Left kidney (tissue), 2 donors: Measurements from ENCODE around the gene CTSC. TPM values are rescaled to one million over a fixed set of nuclear protein-coding genes. Genes with fewer than 3 reads are reported as not detected.
A peak's percentile ranks its signal among the peaks of the same experiment; 100 is the strongest.
"Not testable (repeated sequence)": the region's sequence is repeated elsewhere in the genome, so short reads cannot be mapped to it uniquely, and the experiment has no call there.

Source experiments
- DNase-seq: peaks from one replicate; pipeline ENCODE4 v3.0.0-alpha.2; 2013
- polyA plus RNA-seq: library from polyadenylated mRNA; unstranded; fragments of 120-200 nt; gene quantifications from one replicate; pipeline ENCODE4 v1.2.1, GENCODE V29; 2013; ENCODE audit not compliant: insufficient read length

The CTSC gene
- polyA plus RNA-seq, 1 donor, result 223 TPM

DNA sequence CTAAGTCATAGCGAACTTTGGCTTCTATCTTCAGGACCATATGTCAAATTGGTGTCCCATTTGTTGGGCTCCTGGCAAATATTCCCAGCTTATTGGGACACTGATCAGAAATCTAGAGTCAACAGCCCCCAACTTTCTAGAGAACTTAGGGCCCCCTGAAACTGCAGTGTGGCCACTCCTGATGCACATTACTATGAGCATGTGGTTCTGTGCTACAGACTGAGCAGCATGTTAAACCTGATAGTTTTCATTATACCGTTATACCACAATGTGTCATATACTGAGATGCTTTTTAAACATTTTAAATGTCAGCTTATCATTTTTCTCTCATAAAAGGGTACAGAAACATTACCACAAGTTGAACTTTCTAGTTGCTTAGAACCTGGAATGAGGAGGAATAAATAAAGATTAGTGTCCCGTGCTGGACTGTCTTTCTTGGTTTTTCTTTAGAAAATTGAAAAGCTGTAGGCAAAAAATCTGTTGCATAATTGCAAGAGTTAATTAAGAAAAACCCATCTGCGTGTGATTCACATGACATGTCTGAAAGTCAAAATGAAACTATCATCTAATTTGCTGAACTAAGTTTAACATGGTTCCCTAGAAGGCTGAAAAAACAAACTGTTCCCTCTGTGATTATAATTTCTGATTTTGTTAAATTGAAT lies 16.4 kb upstream of the CTSC start:
- DNase-seq, result no peak

- DNase-seq, result no peak
Measured at GRCh38 chr11:88353386-88353785, 15.8 kb upstream of the CTSC start.

DNA sequence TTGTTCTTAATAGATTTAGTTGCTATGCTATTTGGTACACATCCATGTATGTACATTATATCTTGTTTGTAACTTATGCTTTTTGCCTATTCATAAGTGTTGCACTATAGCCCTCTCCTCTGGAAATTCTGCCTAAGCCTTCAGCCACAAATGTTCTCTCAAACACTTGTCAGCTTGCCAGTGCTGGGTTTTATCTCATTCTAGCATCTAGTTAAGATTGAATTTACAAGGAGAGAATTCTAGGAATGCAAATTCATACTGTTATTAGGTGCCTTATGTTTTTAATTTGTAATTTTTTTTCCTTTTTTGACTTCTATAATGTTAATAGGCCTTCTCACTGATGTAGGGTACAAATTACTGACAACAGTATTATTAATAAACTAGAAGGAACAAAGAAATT lies 14.6 kb upstream of the CTSC start:
- DNase-seq, result peak; percentile 32

DNA sequence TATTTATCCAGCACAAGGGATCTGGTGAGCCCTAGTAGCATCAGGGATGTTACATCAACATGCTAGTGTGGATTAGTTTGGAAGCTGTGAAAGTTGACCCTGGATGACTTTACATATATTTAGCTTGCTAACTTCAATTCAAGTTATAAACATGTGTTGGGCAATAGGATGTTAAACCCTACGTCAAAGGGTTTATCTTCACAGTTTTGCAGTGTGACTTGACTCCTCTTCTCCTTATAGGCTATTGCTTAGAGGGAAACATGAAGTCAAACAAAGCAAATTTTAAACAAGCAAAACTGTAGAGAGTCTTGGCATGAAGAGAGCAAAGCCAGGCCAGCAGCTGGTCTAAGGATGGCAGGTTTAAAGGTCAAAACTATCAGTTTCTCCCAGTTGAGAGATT lies 11.3 kb upstream of the CTSC start:
- DNase-seq, result no peak

DNA sequence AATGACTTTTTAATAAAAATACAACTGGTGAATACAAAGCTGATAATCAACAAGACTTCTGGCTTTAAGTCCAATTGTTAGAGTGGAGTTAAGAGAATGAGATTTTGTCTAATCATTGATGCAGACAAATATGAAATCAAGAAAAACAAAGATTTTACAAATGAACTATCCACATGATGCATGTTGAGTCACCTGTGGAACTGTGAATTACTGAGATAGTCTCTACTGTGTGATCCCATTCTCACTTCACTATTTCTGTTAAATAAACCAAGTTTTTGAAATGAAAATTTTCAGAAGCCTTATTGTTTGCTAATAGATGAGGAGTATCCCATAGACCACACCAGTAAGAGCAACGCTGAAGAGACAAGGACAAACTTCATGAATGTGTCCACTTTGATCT lies 8.4 kb upstream of the CTSC start:
- DNase-seq, result no peak

- DNase-seq, result no peak
Measured at GRCh38 chr11:88345408-88345807, 7.9 kb upstream of the CTSC start.

GRCh38 chr11:88344869-88345268 lies 7.3 kb upstream of the CTSC start:
- no peak for DNase-seq

- no peak for DNase-seq
Measured at GRCh38 chr11:88341522-88342251, 4.2 kb upstream of the CTSC start.

DNA sequence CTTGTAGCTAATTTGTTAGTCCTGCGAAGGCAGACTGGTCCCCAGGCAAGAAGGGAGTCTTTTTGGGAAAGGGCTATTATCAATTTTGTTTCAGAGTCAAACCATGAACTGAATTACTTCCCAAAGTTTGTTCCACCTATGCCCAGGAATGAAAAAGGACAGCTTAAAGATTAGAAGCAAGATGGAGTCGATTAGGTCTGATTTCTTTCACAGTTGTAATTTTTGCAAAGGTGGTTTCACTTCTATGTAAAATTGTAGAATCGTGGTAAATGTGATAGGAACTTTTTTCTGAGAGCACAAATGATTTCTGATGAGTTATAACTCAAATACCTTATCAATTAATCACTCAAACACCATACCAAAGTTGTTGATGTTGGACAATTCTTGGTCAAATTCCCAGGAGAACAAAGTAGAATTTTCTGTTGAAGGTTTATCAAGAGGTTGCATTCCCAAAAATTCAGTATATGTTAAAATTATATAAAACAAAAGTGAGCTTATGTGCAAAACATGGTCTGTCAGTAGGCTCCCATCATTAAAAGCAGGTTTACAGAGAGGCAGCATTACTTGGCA lies 2.9 kb upstream of the CTSC start:
- DNase-seq, result no peak

GRCh38 chr11:88337987-88338668 lies 592 bp upstream of the CTSC start:
- peak; percentile 33 for DNase-seq

DNA sequence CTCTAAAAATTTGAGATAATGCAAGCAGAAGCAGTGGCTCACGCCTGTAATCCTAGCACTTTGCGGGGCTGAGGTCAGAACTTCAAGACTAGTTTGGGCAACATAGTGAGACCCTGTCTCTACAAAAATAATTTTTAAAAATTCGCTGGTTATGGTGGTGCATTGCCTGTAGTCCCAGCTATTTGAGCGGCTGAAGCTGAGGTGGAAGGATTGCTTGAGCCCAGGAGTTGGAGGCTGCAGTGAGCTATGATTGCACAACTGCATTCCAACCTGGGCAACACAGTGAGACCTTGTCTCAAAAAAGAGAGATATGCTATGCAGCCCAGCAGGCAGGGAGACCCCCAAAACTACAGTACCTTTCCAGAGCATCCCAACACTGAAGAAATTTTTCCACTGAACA lies 2.3 kb downstream of the CTSC start:
- DNase-seq, result no peak

DNA sequence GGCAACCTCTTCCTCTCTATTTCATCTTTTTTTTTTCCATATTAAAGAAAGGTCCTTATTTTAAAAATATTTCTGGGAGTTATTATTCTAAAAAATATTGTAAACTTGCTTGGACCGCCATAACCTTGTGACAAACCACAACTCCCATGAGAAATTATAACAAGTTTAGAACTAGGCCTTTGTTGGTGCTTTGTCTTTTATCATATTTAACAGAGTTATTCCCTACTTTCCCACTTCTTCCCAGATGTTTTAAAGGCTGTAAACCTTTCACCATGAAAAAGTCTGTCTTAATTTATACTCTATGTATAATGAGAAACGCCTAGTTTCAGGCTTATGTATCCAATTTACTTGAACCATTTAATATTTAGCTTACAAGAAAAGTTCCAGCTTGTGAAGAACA lies 3.7 kb downstream of the CTSC start:
- no peak for DNase-seq

- no peak for DNase-seq
Measured at GRCh38 chr11:88332851-88333250, 4.7 kb downstream of the CTSC start.

DNA sequence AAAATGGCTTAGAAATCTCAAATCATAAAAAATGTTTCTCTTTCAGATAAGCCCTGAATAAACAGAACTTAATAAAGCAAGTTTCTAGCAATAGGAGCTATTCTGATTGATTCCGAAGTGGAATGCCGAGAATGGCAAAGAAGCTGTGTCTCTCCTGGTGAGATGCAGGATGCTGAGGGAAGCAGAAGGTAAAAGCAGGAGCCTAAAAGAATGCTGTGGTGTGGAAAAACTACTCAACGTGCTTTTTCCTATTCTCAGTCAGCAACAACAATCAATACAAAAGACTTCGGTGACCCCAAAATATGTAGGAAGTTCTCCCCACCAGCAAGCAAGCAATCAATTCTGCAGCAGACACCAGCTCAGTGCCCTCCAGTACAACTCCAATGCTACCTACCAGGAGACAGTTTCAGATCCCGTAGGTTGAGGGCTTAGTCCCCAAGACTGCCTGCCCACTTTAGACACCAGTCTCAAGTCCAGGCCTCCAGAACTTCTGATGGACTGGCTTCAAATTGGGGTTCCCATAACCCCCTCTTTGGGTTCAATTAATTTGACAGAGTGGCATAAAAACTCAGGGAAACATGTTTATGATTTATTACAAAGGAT lies 6.6 kb downstream of the CTSC start:
- no peak for DNase-seq

DNA sequence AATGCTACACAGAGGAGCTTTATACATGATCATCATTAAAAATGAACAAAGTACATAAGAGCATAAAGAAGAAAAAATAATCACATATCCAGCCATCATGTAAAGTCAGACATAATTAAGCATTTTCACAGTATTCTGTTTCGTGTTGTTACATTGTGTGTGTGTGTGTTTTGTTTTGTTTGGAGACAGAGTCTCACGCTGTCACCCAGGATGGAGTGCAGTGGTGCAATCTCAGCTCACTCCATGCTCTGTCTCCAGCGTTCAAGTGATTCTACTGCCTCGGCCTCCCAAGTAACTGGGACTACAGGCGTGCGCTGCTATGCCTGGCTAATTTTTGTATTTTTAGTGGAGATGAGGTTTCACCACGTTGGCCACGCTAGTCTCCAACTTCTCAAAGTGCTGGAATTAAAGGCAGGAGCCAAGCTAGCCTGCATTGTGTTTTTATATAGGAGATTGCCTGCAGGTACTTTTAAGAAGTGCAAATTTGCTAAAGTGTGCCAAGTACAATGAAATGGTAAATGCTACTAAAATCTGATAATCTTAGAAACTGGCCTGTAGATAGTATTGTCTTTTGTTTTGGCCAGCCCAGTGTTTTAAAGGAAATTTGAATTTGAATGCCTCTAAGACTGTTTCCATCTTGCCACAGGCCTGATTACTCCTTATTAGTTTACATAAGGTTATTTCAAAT lies 7.8 kb downstream of the CTSC start:
- no peak for DNase-seq

DNA sequence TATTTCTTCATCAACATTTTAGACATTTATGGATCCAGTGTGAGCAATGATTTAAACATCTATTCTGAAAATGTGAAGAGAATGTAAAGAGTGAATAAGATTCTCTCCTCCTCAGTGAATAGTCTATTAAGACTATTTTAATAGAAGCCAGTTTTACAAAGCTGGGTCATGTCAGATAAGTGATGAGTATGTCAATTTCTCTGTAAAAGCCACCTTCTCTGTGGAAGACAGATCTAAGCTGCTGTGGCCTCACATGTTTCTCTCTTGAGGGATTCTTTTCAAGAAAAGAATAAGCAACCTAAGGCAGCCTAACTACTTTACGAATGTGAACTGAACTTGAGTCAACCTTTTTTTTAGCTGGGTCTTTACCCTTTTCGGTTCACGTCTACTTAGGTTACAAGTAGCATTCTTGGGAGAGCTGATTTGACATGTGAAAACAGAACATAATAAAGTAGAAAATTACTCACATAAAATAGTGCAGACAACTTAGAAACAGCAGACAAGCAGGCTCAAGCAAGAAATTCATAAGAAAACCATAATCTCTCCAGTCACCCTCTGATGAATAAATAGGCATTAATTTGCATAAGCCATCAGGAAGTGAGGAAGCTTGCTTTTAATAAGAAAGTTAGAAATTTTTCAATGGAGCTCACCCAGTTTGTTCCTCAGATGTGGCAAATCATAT lies 9.9 kb downstream of the CTSC start:
- no peak for DNase-seq

- no peak for DNase-seq
Measured at GRCh38 chr11:88327061-88327460, 10.5 kb downstream of the CTSC start.

GRCh38 chr11:88326099-88326498 lies 11.4 kb downstream of the CTSC start:
- no peak for DNase-seq

DNA sequence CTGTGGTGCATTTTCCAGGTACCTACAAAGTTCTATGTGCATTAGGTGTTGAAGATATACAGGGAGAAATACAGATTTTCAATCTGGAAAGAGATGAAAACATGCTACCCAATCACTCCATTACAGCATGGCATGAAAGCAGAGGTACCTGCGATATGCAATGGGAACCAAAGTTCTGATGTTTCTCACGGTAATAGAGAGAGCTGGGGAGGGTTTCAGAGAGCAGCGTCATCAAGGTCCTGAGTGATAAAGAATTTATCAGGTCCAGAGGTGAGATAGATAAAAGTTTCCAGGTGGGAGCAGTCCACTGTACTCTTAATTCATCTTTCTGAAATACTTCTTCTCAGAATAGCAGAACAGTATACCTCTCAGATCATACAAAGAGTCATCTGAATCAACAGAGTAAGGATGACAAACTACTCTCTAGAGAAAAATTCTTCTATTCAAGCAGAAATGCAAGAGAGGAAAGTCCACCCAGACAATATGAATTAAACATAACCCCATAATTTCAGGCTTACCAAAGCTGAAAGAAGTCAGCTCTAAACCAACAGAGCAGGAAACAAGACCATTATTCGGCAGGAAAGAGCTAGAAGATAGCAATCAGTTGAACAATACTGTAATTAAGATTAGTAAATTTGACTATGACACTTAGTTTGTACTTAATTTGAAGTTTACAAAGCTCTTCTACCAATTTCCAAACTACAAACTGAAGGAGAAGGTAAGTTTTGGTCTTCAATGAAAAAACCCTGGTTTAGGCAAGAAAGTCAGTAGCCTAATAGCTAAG lies 12.8 kb downstream of the CTSC start:
- DNase-seq, result no peak

- not testable (repeated sequence) for DNase-seq
Measured at GRCh38 chr11:88322881-88323280, 14.7 kb downstream of the CTSC start.

DNA sequence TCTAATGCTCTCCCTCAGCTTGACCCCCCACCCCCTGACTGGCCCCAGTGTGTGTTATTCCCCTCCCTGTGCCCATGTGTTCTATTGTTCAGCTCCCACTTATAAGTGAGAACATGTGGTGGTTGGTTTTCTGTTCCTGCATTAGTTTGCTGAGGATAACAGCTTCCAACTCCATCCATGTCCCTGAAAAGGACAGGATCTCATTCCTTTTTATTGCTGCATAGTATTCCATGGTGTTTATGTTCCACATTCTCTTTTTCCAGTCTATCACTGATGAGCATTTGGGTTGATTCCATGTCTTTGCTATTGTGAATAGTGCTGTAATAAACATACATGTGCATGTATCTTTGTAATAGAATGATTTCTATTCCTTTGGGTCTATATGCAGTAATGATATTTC lies 16.1 kb downstream of the CTSC start:
- DNase-seq, result not testable (repeated sequence)
